NCI-H1436 (cell line): Measurements from ENCODE around the gene NR1H4.
"Not testable (repeated sequence)": the region's sequence is repeated elsewhere in the genome, so short reads cannot be mapped to it uniquely, and the experiment has no call there.

ENCODE experiments used
- DNase-seq: peaks from one replicate; lab custom pipeline; 2025; lab: John Stamatoyannopoulos, UW

NR1H4 gene

GRCh38 chr12:100472325-100472724, 1.3 kb upstream of the NR1H4 start:
- no peak for DNase-seq

GRCh38 chr12:100473050-100473715, 483 bp upstream of the NR1H4 start:
- no peak for DNase-seq

- DNase-seq = no peak
Observed at GRCh38 chr12:100474617-100475016, 951 bp downstream of the NR1H4 start.

- no peak for DNase-seq
Observed at GRCh38 chr12:100476013-100476751, 2.5 kb downstream of the NR1H4 start.

- DNase-seq = no peak
Observed at GRCh38 chr12:100481021-100481420, 7.4 kb downstream of the NR1H4 start.

GRCh38 chr12:100484183-100484886, 10.7 kb downstream of the NR1H4 start:
- DNase-seq = no peak

- no peak for DNase-seq
Observed at GRCh38 chr12:100484891-100485471, 11.3 kb downstream of the NR1H4 start.

- no peak for DNase-seq
Observed at GRCh38 chr12:100485983-100486382, 12.3 kb downstream of the NR1H4 start.

GRCh38 chr12:100489251-100489820, 15.7 kb downstream of the NR1H4 start:
- no peak for DNase-seq

- no peak for DNase-seq
Observed at GRCh38 chr12:100490056-100490455, 16.4 kb downstream of the NR1H4 start.

- no peak for DNase-seq
Observed at GRCh38 chr12:100491104-100491503, 17.4 kb downstream of the NR1H4 start.

GRCh38 chr12:100493396-100494012, 19.8 kb downstream of the NR1H4 start:
- DNase-seq = no peak

GRCh38 chr12:100494026-100494425, 20.4 kb downstream of the NR1H4 start:
- DNase-seq = no peak

- no peak for DNase-seq
Observed at GRCh38 chr12:100494538-100494937, 20.9 kb downstream of the NR1H4 start.

- no peak for DNase-seq
Observed at GRCh38 chr12:100497105-100497795, 23.6 kb downstream of the NR1H4 start.

- no peak for DNase-seq
Observed at GRCh38 chr12:100498141-100498540, 24.5 kb downstream of the NR1H4 start.

GRCh38 chr12:100499416-100499815, 25.8 kb downstream of the NR1H4 start:
- DNase-seq = no peak

- DNase-seq = not testable (repeated sequence)
Observed at GRCh38 chr12:100502718-100503117, 29.1 kb downstream of the NR1H4 start.

GRCh38 chr12:100503228-100503628, 29.6 kb downstream of the NR1H4 start:
- no peak for DNase-seq

- DNase-seq = no peak
Observed at GRCh38 chr12:100504804-100505203, 31.1 kb downstream of the NR1H4 start.

GRCh38 chr12:100508751-100509150, 35.1 kb downstream of the NR1H4 start:
- no peak for DNase-seq
